Activated CD8-positive, alpha-beta T cell treated with anti-CD3 and anti-CD28 coated beads, Interleukin-2, amount 10 ng/mL, durations not matched to agents 7 days and 5 days (primary cell): Measurements from ENCODE around the gene DCUN1D3. TPM values are rescaled to one million over a fixed set of nuclear protein-coding genes. Genes with fewer than 3 reads are reported as not detected.
"Not testable (repeated sequence)": the region's sequence is repeated elsewhere in the genome, so short reads cannot be mapped to it uniquely, and the experiment has no call there.

Source experiments
- ATAC-seq: fragments of 150-1000 bp; cut with Tn5 transposase; one replicate; pipeline ENCODE4 v1.10.0; 2021; ENCODE audit warnings: moderate library complexity
- CTCF ChIA-PET: fragments of 350-600 bp; sonication (Branson Sonifier 250); formaldehyde crosslinking; loops from one replicate; lab custom pipeline; 2021; ENCODE audit warnings: antibody characterized with exemption; lab: Charles Lee
- POLR2A ChIA-PET: fragments of 350-600 bp; sonication (Branson Sonifier 250); formaldehyde crosslinking; loops from one replicate; lab custom pipeline; 2021; ENCODE audit warnings: antibody characterized with exemption; lab: Charles Lee
- DNase-seq: peaks from one replicate; pipeline ENCODE4 v3.0.0-alpha.2; 2020
- H3K27ac Mint-ChIP-seq: one replicate; pipeline ENCODE4 v1.8.0; 2021; ENCODE audit warnings: mild to moderate bottlenecking, mixed read lengths
- H3K27me3 Mint-ChIP-seq: one replicate; pipeline ENCODE4 v1.8.0; 2021; ENCODE audit warnings: low read depth, mixed read lengths
- H3K36me3 Mint-ChIP-seq: one replicate; pipeline ENCODE4 v1.8.0; 2021; ENCODE audit warnings: low read depth, mixed read lengths
- H3K4me1 Mint-ChIP-seq: one replicate; pipeline ENCODE4 v1.8.0; 2021; ENCODE audit warnings: low read depth, mixed read lengths
- H3K4me3 Mint-ChIP-seq: one replicate; pipeline ENCODE4 v1.8.0; 2021; ENCODE audit warnings: mild to moderate bottlenecking, mixed read lengths
- H3K9me3 Mint-ChIP-seq: one replicate; pipeline ENCODE4 v1.8.0; 2022; ENCODE audit warnings: mixed read lengths; ENCODE audit not compliant: insufficient read depth
- total RNA-seq, 2 experiments: library from RNA; stranded (reverse); gene quantifications; one replicate each; pipeline ENCODE4 v1.2.3, GENCODE V29; 2021

DCUN1D3 gene
- total RNA-seq: 10 to 100 TPM in 1 of 2 experiments, 1 to 10 TPM in 1; 10.0 to 10.7 TPM

GRCh38 chr16:20900299-20901067 is at the start of gene DCUN1D3, which contains the start of gene LYRM1:
Gene DCUN1D3 (minus strand): TSS chr16:20900358. CDS start chr16:20862538, 37,820 bp downstream.
Gene LYRM1 (plus strand): TSS chr16:20900771. CDS start chr16:20915556, 14,785 bp downstream.
- H3K27me3 Mint-ChIP-seq: no peaks in the 10 kb centered on the region
- ChIA-PET CTCF (interaction anchor here (0.7 to 5.2 kb wide), 10 partner anchors 9 to 94 kb away, joined by 3 to 38 read pairs (median 4); no protein-coding TSS in a partner anchor), POLR2A (interaction anchor here (0.7 to 6.4 kb wide), 11 partner anchors 8 to 160 kb away, joined by 3 to 46 read pairs (median 4); partner anchors contain the start of genes ERI2 and REXO5)
- no peaks in the 10 kb centered on the region for H3K9me3 Mint-ChIP-seq
- H3K36me3 Mint-ChIP-seq: peaks cover 50% of the 10 kb centered on the region
- peak within 1 kb of the TSS; percentile 83 for H3K4me3 Mint-ChIP-seq
- peak within 1 kb of the TSS; percentile 95 for H3K27ac Mint-ChIP-seq
- peaks cover 72% of the 10 kb centered on the region for H3K4me1 Mint-ChIP-seq
- ATAC-seq: peak; percentile 81
- DNase-seq: peak; percentile 93

- Mint-ChIP-seq H3K4me3 (no peak overlapping the region), H3K4me1 (peaks cover 7% of the 10 kb centered on the region), H3K36me3 (no peaks in the 10 kb centered on the region), H3K9me3 (no peaks in the 10 kb centered on the region), H3K27ac (no peak overlapping the region), H3K27me3 (peaks cover 8% of the 10 kb centered on the region)
- ChIA-PET POLR2A (no interaction called here), CTCF (interaction anchor here (1.1 to 1.7 kb wide), 2 partner anchors 75 to 207 kb away, joined by 3 to 4 read pairs; no protein-coding TSS in a partner anchor)
- ATAC-seq (no peak), DNase-seq (no peak)
Observed at GRCh38 chr16:20949660-20950059, 49.5 kb upstream of the DCUN1D3 start.

GRCh38 chr16:20948444-20948843 is 48.3 kb upstream of the DCUN1D3 start:
- ChIA-PET POLR2A (no interaction called here), CTCF (interaction anchor here (1.1 to 2.2 kb wide), 2 partner anchors 98 to 208 kb away, joined by 3 to 8 read pairs; no protein-coding TSS in a partner anchor)
- ATAC-seq: no peak

GRCh38 chr16:20946015-20946629 is 46.0 kb upstream of the DCUN1D3 start:
- Mint-ChIP-seq H3K4me1 (peaks cover 37% of the 10 kb centered on the region), H3K27me3 (peaks cover 6% of the 10 kb centered on the region), H3K4me3 (no peak overlapping the region), H3K27ac (no peak overlapping the region), H3K9me3 (no peaks in the 10 kb centered on the region), H3K36me3 (peaks cover 2% of the 10 kb centered on the region)
- CTCF ChIA-PET: no interaction called here
- ATAC-seq (no peak), DNase-seq (no peak)
- POLR2A ChIA-PET: no interaction called here

More at GRCh38 chr16:20948444-20948843, 48.3 kb upstream of the DCUN1D3 start:
- no peaks in the 10 kb centered on the region for H3K36me3 Mint-ChIP-seq
- DNase-seq: no peak
- peaks cover 18% of the 10 kb centered on the region for H3K4me1 Mint-ChIP-seq
- H3K9me3 Mint-ChIP-seq: no peaks in the 10 kb centered on the region
- peaks cover 8% of the 10 kb centered on the region for H3K27me3 Mint-ChIP-seq
- no peak overlapping the region for H3K27ac Mint-ChIP-seq
- H3K4me3 Mint-ChIP-seq: no peak overlapping the region

GRCh38 chr16:20945575-20945875 is 45.4 kb upstream of the DCUN1D3 start:
- H3K4me1 Mint-ChIP-seq: peaks cover 40% of the 10 kb centered on the region
- ATAC-seq, H3K4me3 Mint-ChIP-seq, H3K36me3 Mint-ChIP-seq, DNase-seq, H3K27ac Mint-ChIP-seq, H3K27me3 Mint-ChIP-seq, POLR2A ChIA-PET, H3K9me3 Mint-ChIP-seq: not testable (repeated sequence)
- CTCF ChIA-PET: interaction anchor here (2.1 kb wide), 1 partner anchor 95 kb away, joined by 12 read pairs; no protein-coding TSS in a partner anchor

- peaks cover 2% of the 10 kb centered on the region for H3K36me3 Mint-ChIP-seq
- ATAC-seq (peak; percentile 77), DNase-seq (peak; percentile 81)
- H3K27ac Mint-ChIP-seq: peak overlapping the region; percentile 69
- no peaks in the 10 kb centered on the region for H3K9me3 Mint-ChIP-seq
- CTCF ChIA-PET: interaction anchor here (0.6 to 2.1 kb wide), 6 partner anchors 36 to 146 kb away, joined by 3 to 12 read pairs (median 3); no protein-coding TSS in a partner anchor
- POLR2A ChIA-PET: no interaction called here
- no peaks in the 10 kb centered on the region for H3K27me3 Mint-ChIP-seq
- no peak overlapping the region for H3K4me3 Mint-ChIP-seq
- peaks cover 40% of the 10 kb centered on the region for H3K4me1 Mint-ChIP-seq
Observed at GRCh38 chr16:20944861-20945574, 44.9 kb upstream of the DCUN1D3 start.

GRCh38 chr16:20942256-20942655 is 42.1 kb upstream of the DCUN1D3 start:
- ChIA-PET CTCF (interaction anchor here (0.9 kb wide), 1 partner anchor 92 kb away, joined by 3 read pairs; no protein-coding TSS in a partner anchor), POLR2A (no interaction called here)
- no peak overlapping the region for H3K27ac Mint-ChIP-seq
- no peak overlapping the region for H3K4me3 Mint-ChIP-seq
- DNase-seq (no peak), ATAC-seq (no peak)
- no peaks in the 10 kb centered on the region for H3K27me3 Mint-ChIP-seq
- peaks cover 2% of the 10 kb centered on the region for H3K36me3 Mint-ChIP-seq
- peaks cover 50% of the 10 kb centered on the region for H3K4me1 Mint-ChIP-seq
- no peaks in the 10 kb centered on the region for H3K9me3 Mint-ChIP-seq

- ATAC-seq (no peak), DNase-seq (no peak)
- Mint-ChIP-seq H3K27ac (peak overlapping the region; percentile 77), H3K27me3 (no peaks in the 10 kb centered on the region), H3K36me3 (peaks cover 2% of the 10 kb centered on the region), H3K4me1 (peaks cover 50% of the 10 kb centered on the region), H3K9me3 (no peaks in the 10 kb centered on the region), H3K4me3 (no peak overlapping the region)
- ChIA-PET POLR2A (no interaction called here), CTCF (no interaction called here)
Observed at GRCh38 chr16:20941636-20941926, 41.4 kb upstream of the DCUN1D3 start.

- Mint-ChIP-seq H3K27me3 (no peaks in the 10 kb centered on the region), H3K9me3 (no peaks in the 10 kb centered on the region), H3K4me1 (peaks cover 50% of the 10 kb centered on the region), H3K27ac (peak overlapping the region; percentile 77), H3K36me3 (peaks cover 2% of the 10 kb centered on the region), H3K4me3 (no peak overlapping the region)
- no peak for ATAC-seq
- ChIA-PET CTCF (no interaction called here), POLR2A (no interaction called here)
- no peak for DNase-seq
Observed at GRCh38 chr16:20940871-20941635, 40.9 kb upstream of the DCUN1D3 start.

- Mint-ChIP-seq H3K36me3 (peaks cover 2% of the 10 kb centered on the region), H3K27me3 (no peaks in the 10 kb centered on the region), H3K4me1 (peaks cover 43% of the 10 kb centered on the region), H3K4me3 (no peak overlapping the region), H3K27ac (no peak overlapping the region), H3K9me3 (no peaks in the 10 kb centered on the region)
- DNase-seq (no peak), ATAC-seq (no peak)
- POLR2A ChIA-PET: no interaction called here
- CTCF ChIA-PET: interaction anchor here (1.9 kb wide), 1 partner anchor 89 kb away, joined by 6 read pairs; no protein-coding TSS in a partner anchor
Observed at GRCh38 chr16:20939611-20940010, 39.5 kb upstream of the DCUN1D3 start.

GRCh38 chr16:20938426-20938825 is 38.3 kb upstream of the DCUN1D3 start:
- ChIA-PET CTCF (interaction anchor here (0.6 to 1.9 kb wide), 6 partner anchors 27 to 151 kb away, joined by 3 to 6 read pairs (median 3); no protein-coding TSS in a partner anchor), POLR2A (interaction anchor here (1.0 kb wide), 1 partner anchor 132 kb away, joined by 3 read pairs; the partner anchor contains the start of genes ERI2 and REXO5)
- Mint-ChIP-seq H3K27ac (no peak overlapping the region), H3K4me3 (no peak overlapping the region), H3K27me3 (peaks cover 4% of the 10 kb centered on the region), H3K4me1 (peaks cover 32% of the 10 kb centered on the region), H3K9me3 (no peaks in the 10 kb centered on the region), H3K36me3 (peaks cover 2% of the 10 kb centered on the region)
- DNase-seq: no peak
- ATAC-seq: peak; percentile 30
